ENCODE measurements around the gene TMEM214.

- TF ChIP-seq, protein P1, sequence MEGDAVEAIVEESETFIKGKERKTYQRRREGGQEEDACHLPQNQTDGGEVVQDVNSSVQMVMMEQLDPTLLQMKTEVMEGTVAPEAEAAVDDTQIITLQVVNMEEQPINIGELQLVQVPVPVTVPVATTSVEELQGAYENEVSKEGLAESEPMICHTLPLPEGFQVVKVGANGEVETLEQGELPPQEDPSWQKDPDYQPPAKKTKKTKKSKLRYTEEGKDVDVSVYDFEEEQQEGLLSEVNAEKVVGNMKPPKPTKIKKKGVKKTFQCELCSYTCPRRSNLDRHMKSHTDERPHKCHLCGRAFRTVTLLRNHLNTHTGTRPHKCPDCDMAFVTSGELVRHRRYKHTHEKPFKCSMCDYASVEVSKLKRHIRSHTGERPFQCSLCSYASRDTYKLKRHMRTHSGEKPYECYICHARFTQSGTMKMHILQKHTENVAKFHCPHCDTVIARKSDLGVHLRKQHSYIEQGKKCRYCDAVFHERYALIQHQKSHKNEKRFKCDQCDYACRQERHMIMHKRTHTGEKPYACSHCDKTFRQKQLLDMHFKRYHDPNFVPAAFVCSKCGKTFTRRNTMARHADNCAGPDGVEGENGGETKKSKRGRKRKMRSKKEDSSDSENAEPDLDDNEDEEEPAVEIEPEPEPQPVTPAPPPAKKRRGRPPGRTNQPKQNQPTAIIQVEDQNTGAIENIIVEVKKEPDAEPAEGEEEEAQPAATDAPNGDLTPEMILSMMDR (IDR thresholded peaks at IDR 0.05): no peak
- TF ChIP-seq POLR2A (IDR thresholded peaks at IDR 0.05): no peak
These were observed 22.0 kb downstream of the TMEM214 start for GRCh38 chr2:27054721-27055120.
